Measurements from ENCODE around the gene IFT122. TPM values are rescaled to one million over a fixed set of nuclear protein-coding genes. Genes with fewer than 3 reads are reported as not detected.

IFT122 gene
- polyA plus RNA-seq, 2 of the 4 experiments (the other 2 are of a cell fraction): 15.0 to 17.1 TPM

DNA sequence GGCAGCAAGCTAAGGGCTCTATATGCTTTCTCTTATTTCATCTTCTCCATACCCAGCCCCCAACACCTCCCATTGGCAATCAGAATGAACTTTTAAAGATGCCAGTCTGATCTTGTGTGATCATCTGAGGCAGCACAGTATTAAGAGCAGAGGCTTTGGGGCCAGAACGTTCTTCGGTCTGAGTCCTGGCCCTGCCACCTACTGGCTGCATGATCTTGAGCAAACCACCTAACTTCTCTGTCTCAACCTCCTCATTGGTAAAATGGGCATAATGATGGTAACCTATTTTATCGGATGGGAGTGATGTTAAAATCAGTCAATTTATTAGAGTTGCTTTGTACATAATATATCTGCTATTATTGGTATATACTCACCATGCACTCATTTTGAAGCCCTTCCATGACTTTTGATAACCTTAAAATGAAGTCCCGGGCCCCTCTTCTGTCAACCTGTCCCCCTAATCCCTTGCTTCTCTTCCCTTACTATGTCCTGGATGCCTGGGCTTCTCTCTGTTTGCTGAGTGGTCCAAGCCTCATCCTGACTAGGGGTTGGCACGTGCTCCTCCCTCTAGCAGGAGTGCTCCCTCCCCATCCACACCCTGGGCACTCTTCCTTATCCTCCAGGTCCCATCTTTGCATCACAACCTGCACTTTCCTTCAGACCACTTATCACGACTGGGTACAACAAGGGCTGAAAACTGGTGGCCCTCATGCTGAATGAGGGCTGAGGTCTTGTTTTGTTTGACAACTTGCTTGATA, 17.9 kb upstream of the IFT122 start:
- ChIA-PET POLR2A (no interaction called here), CTCF (interaction anchor here (0.7 to 2.6 kb wide), 6 partner anchors 9 to 38 kb away, joined by 3 to 13 read pairs (median 4); no protein-coding TSS in a partner anchor)
- Histone ChIP-seq H3K4me3 (no peak overlapping the region), H3K27ac (peak overlapping the region; percentile 16 to 26; a peak in 4 of 6 replicates), H3K4me2 (no peak overlapping the region), H3K9me3 (no peaks in the 10 kb centered on the region), H3K4me1 (peaks cover 30% of the 10 kb centered on the region)
- DNase-seq (ENCODE audit: low read depth in 1 of 2, low spot score in 1 of 2) (peak in 1 of 2 experiments; percentile 40), ATAC-seq (peak in 1 of 2 experiments; percentile 74; a peak in 3 of 6 replicates), FAIRE-seq (no peak)
- WGBS (ENCODE audit: missing lambda C conversion rate): 64% methylated on average over 6 of the region's 6 CpGs
- TF ChIP-seq RNF2 (IDR thresholded peaks at IDR 0.05; ENCODE audit: borderline replicate concordance, low read depth) (no peak), CTCF (IDR thresholded peaks at IDR 0.05) (peak; percentile 22), RAD21 (conservative IDR thresholded peaks at IDR 0.05 in 1 of 2, IDR thresholded peaks at IDR 0.05 in 1 of 2) (peak in 1 of 2 experiments; percentile 38; a peak in 2 of 5 replicates), SMC3 (IDR thresholded peaks at IDR 0.05) (peak; percentile 37; the same call in 2 of the 3 replicates)
- TF ChIP-seq, protein P1, sequence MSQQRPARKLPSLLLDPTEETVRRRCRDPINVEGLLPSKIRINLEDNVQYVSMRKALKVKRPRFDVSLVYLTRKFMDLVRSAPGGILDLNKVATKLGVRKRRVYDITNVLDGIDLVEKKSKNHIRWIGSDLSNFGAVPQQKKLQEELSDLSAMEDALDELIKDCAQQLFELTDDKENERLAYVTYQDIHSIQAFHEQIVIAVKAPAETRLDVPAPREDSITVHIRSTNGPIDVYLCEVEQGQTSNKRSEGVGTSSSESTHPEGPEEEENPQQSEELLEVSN (IDR thresholded peaks at IDR 0.05; ENCODE audit: borderline replicate concordance, low read depth): no peak

GRCh38 chr3:129422897-129423296, 17.1 kb upstream of the IFT122 start:
- H3K4me2 ChIP-seq: no peak overlapping the region
- H3K4me3 ChIP-seq: no peak overlapping the region
- ChIA-PET CTCF (interaction anchor here (0.7 to 1.3 kb wide), 4 partner anchors 10 to 39 kb away, joined by 3 to 8 read pairs (median 4); no protein-coding TSS in a partner anchor), POLR2A (no interaction called here)
- H3K9me3 ChIP-seq: no peaks in the 10 kb centered on the region
- DNase-seq (ENCODE audit: low read depth in 1 of 2, low spot score in 1 of 2) (no peak), ATAC-seq (no peak), FAIRE-seq (no peak)
- TF ChIP-seq EP300 (IDR thresholded peaks at IDR 0.05): no peak
- 0 out of 2 replicates have a peak, but pooled peaks have one; percentile 42 for TF ChIP-seq KDM1A (IDR thresholded peaks at IDR 0.05; ENCODE audit: low read depth)
- H3K27ac ChIP-seq: peak overlapping the region; percentile 16 to 67; a peak in 2 of 6 replicates
- 73% methylated on average over 1 of the region's 1 CpG for WGBS (ENCODE audit: missing lambda C conversion rate)
- H3K4me1 ChIP-seq: peaks cover 27% of the 10 kb centered on the region

DNA sequence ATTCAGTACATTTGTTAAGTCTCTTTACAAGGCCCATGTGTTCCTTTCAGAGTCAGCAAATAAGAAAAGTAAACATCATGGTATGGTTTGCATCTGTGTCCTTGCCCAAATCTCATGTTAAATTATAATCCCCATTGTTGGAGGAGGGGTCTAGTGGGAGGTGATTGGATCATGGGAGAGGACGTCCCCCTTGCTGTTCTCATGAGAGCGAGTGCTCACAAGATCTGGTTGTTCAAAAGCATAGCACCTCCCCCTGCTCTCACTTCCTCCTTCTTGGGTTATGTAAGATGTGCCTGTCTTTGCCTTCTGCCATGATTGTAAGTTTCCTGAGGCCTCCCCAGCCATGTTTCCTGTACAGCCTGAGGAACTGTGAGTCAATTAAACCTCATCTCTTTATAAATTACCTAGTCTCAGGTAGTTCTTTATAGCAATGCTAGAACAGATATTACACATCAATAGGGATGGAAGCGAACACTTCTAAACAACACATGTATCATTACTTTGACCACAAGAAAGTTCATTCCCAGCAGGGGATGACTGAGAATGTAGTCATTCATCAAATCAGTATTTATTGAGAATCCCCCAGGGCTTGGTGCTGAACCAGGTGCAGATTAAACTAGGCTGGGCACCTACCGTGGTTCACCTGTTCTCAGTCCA, 15.7 kb upstream of the IFT122 start:
- peaks cover 28% of the 10 kb centered on the region for H3K4me1 ChIP-seq
- H3K4me2 ChIP-seq: peak overlapping the region; percentile 37; the same call in 1 of the 3 replicates
- DNase-seq (ENCODE audit: low read depth in 1 of 2, low spot score in 1 of 2) (peak in 1 of 2 experiments; percentile 71), ATAC-seq (peak in 1 of 2 experiments; percentile 13; a peak in 1 of 6 replicates), FAIRE-seq (no peak)
- ChIA-PET POLR2A (no interaction called here), CTCF (interaction anchor here (1.2 kb wide), 1 partner anchor 41 kb away, joined by 8 read pairs; no protein-coding TSS in a partner anchor)
- H3K4me3 ChIP-seq: no peak overlapping the region
- no peaks in the 10 kb centered on the region for H3K9me3 ChIP-seq
- WGBS (ENCODE audit: missing lambda C conversion rate): 76% methylated on average over 4 of the region's 4 CpGs
- peak overlapping the region; percentile 67 to 76 for H3K27ac ChIP-seq
- TF ChIP-seq FOSB (CRISPR knock-in tag; IDR thresholded peaks at IDR 0.05): no peak
- TF ChIP-seq HES2 (IDR thresholded peaks at IDR 0.05): no peak
- TF ChIP-seq RFX5 (IDR thresholded peaks at IDR 0.05): no peak
- no peak for TF ChIP-seq EHF (CRISPR knock-in tag; IDR thresholded peaks at IDR 0.05)
- TF ChIP-seq CTCF (IDR thresholded peaks at IDR 0.05): no peak
- no peak for TF ChIP-seq MAZ (IDR thresholded peaks at IDR 0.05; ENCODE audit: borderline replicate concordance, low read depth, low read length)
